Activated CD4-positive, alpha-beta memory T cell treated with anti-CD3 and anti-CD28 coated beads for 36 hours (primary cell): ENCODE data around the gene SLC25A13. TPM values are rescaled to one million over a fixed set of nuclear protein-coding genes. Genes with fewer than 3 reads are reported as not detected.
"Not testable (repeated sequence)": the region's sequence is repeated elsewhere in the genome, so short reads cannot be mapped to it uniquely, and the experiment has no call there.

Source experiments
- CTCF ChIA-PET: fragments of 350-600 bp; sonication (Branson Sonifier 250); formaldehyde crosslinking; loops from one replicate; lab custom pipeline; 2021; ENCODE audit warnings: antibody characterized with exemption, inconsistent platforms; lab: Charles Lee
- POLR2A ChIA-PET: fragments of 350-600 bp; sonication (Branson Sonifier 250); formaldehyde crosslinking; loops from one replicate; lab custom pipeline; 2021; ENCODE audit warnings: antibody characterized with exemption; lab: Charles Lee
- DNase-seq: peaks from one replicate; pipeline ENCODE4 v3.0.0-alpha.2; 2020
- H3K27ac Mint-ChIP-seq: one replicate; pipeline ENCODE4 v1.8.0; 2021; ENCODE audit warnings: mixed read lengths
- H3K27me3 Mint-ChIP-seq: one replicate; pipeline ENCODE4 v1.8.0; 2021; ENCODE audit warnings: mixed read lengths
- H3K36me3 Mint-ChIP-seq: one replicate; pipeline ENCODE4 v1.8.0; 2021; ENCODE audit warnings: mixed read lengths
- H3K4me1 Mint-ChIP-seq: one replicate; pipeline ENCODE4 v1.8.0; 2021; ENCODE audit warnings: low read depth, mixed read lengths
- H3K4me3 Mint-ChIP-seq: one replicate; pipeline ENCODE4 v1.8.0; 2021; ENCODE audit warnings: mild to moderate bottlenecking, mixed read lengths
- H3K9me3 Mint-ChIP-seq: one replicate; pipeline ENCODE4 v1.8.0; 2021; ENCODE audit warnings: mixed read lengths
- intact Hi-C: fragments of 100-400 bp; cut with micrococcal nuclease; formaldehyde crosslinking; loops from one replicate; pipeline ENCODE4 v1.15.1; 2023
- total RNA-seq, 2 experiments: library from RNA; stranded (reverse); gene quantifications; one replicate each; pipeline ENCODE4 v1.2.3, GENCODE V29; 2021

The SLC25A13 gene
- total RNA-seq, 2 experiments from 2014 or later = 7.5 to 7.9 TPM

- DNase-seq = no peak
- H3K27ac Mint-ChIP-seq = no peak overlapping the region
- peaks cover 53% of the 10 kb centered on the region for H3K4me1 Mint-ChIP-seq
- ChIA-PET POLR2A (no interaction called here), CTCF (no interaction called here)
- H3K9me3 Mint-ChIP-seq = no peaks in the 10 kb centered on the region
- peaks cover 19% of the 10 kb centered on the region for H3K36me3 Mint-ChIP-seq
- intact Hi-C loops = no loop called here
- no peak overlapping the region for H3K4me3 Mint-ChIP-seq
- no peaks in the 10 kb centered on the region for H3K27me3 Mint-ChIP-seq
Measured at GRCh38 chr7:96306385-96307125, 15.3 kb downstream of the SLC25A13 start.

DNA sequence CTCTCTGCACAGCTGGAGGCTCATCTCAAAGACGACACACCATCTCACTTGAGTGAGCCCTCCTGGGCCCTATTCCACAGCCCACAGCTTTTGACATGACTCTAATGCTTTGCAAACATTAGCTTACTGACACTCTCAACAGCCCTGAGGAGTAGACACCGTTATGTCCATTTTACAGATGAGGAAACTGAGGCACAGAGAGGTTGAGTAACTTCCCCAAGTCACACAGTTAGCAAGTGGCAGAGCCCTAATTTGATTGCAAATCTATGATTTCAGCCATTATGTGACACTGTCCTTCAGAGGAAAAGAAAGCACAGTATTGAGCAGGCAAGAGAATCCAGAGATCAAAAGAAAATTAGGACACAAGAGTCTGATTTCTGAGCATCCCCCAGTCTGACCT, 16.0 kb downstream of the SLC25A13 start:
- ChIA-PET CTCF (no interaction called here), POLR2A (no interaction called here)
- no peak overlapping the region for H3K27ac Mint-ChIP-seq
- no peak for DNase-seq
- H3K36me3 Mint-ChIP-seq = peaks cover 19% of the 10 kb centered on the region
- no peaks in the 10 kb centered on the region for H3K9me3 Mint-ChIP-seq
- H3K27me3 Mint-ChIP-seq = no peaks in the 10 kb centered on the region
- peaks cover 50% of the 10 kb centered on the region for H3K4me1 Mint-ChIP-seq
- intact Hi-C loops = no loop called here
- H3K4me3 Mint-ChIP-seq = no peak overlapping the region

- Mint-ChIP-seq H3K36me3 (peaks cover 12% of the 10 kb centered on the region), H3K4me1 (peaks cover 52% of the 10 kb centered on the region), H3K27me3 (no peaks in the 10 kb centered on the region), H3K9me3 (no peaks in the 10 kb centered on the region), H3K4me3 (no peak overlapping the region), H3K27ac (peak overlapping the region; percentile 71)
- POLR2A ChIA-PET = interaction anchor here (0.9 to 3.4 kb wide), 5 partner anchors 16 to 28 kb away, joined by 3 to 20 read pairs (median 6); partner anchors contain the start of gene SLC25A13
- intact Hi-C loops = loop anchor here (1.0 to 5.0 kb wide), 4 partner anchors 16 to 533 kb away; no protein-coding TSS in a partner anchor
- DNase-seq = no peak
- CTCF ChIA-PET = no interaction called here
Measured at GRCh38 chr7:96304573-96304972, 17.3 kb downstream of the SLC25A13 start.

GRCh38 chr7:96303686-96304443, 18.0 kb downstream of the SLC25A13 start:
- Mint-ChIP-seq H3K27ac (peak overlapping the region; percentile 71), H3K36me3 (peaks cover 8% of the 10 kb centered on the region), H3K9me3 (no peaks in the 10 kb centered on the region), H3K27me3 (no peaks in the 10 kb centered on the region), H3K4me3 (peak overlapping the region; percentile 23), H3K4me1 (peaks cover 52% of the 10 kb centered on the region)
- CTCF ChIA-PET = no interaction called here
- intact Hi-C loops = loop anchor here (1.0 to 5.0 kb wide), 4 partner anchors 16 to 533 kb away; no protein-coding TSS in a partner anchor
- no peak for DNase-seq
- POLR2A ChIA-PET = interaction anchor here (0.9 to 3.4 kb wide), 5 partner anchors 16 to 27 kb away, joined by 3 to 20 read pairs (median 6); partner anchors contain the start of gene SLC25A13

DNA sequence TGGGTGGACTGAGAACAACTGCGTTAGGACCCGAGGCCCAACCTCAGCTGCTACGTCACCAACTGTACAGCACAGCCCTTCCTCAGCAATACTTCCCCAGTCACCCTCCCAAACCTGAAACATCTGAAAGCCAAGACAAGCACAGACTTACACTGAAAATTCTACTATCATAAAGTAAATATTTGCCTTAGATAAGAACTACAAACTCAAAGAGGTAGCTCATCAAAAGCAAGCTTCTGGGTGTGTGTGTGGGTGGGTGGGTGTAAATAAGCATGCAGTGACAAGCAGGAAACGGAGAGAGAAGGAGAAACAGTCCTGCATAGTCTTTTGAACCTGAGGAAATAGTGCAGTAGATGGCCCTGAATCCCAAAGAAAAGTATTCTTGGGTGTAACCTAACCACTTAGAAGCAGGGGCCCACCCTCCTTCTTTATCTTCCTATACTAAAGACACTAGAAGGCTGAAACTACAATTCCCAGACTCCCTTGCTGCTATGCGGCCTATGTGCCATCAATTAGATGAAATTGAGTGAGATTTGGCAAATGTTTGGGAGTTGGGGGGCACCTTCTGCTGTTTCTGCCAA, 18.7 kb downstream of the SLC25A13 start:
- Mint-ChIP-seq H3K27me3 (no peaks in the 10 kb centered on the region), H3K4me1 (peaks cover 46% of the 10 kb centered on the region), H3K36me3 (peaks cover 6% of the 10 kb centered on the region), H3K4me3 (no peak overlapping the region), H3K27ac (peak overlapping the region; percentile 25), H3K9me3 (no peaks in the 10 kb centered on the region)
- DNase-seq = no peak
- intact Hi-C loops = loop anchor here (5.0 kb wide), 1 partner anchor 194 kb away; no protein-coding TSS in a partner anchor
- ChIA-PET CTCF (no interaction called here), POLR2A (interaction anchor here (1.6 to 3.4 kb wide), 2 partner anchors 16 to 18 kb away, joined by 6 to 20 read pairs; no protein-coding TSS in a partner anchor)

DNA sequence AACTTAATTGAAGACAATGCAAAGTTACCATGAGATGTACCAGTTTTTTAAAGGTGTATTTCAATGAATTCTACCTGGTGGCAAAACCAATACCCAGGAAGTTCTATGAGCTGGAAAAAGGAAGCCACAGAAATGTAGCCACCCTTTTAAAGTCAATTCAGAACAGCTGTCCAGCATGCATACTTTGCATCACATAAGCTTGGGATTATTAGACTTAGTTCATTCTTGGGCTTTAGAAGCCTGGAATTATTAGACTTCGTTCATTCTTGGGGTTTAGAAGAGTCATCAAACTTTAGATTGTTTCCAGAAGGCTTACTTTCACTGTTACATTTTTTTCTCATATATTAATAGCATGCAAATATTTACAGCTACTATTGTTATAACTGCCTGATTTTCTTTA, 20.9 kb downstream of the SLC25A13 start:
- intact Hi-C loops = loop anchor here (5.0 kb wide), 1 partner anchor 196 kb away; no protein-coding TSS in a partner anchor
- Mint-ChIP-seq H3K27ac (no peak overlapping the region), H3K27me3 (no peaks in the 10 kb centered on the region), H3K36me3 (peaks cover 4% of the 10 kb centered on the region), H3K9me3 (no peaks in the 10 kb centered on the region), H3K4me3 (no peak overlapping the region), H3K4me1 (peaks cover 43% of the 10 kb centered on the region)
- ChIA-PET CTCF (no interaction called here), POLR2A (no interaction called here)
- DNase-seq = no peak

- intact Hi-C loops = loop anchor here (5.0 kb wide), 1 partner anchor 197 kb away; no protein-coding TSS in a partner anchor
Measured at GRCh38 chr7:96300502-96300901, 21.4 kb downstream of the SLC25A13 start.

GRCh38 chr7:96299496-96299895, 22.4 kb downstream of the SLC25A13 start:
- Mint-ChIP-seq H3K9me3 (no peaks in the 10 kb centered on the region), H3K36me3 (peaks cover 11% of the 10 kb centered on the region), H3K4me3 (no peak overlapping the region), H3K27me3 (no peaks in the 10 kb centered on the region), H3K4me1 (peaks cover 30% of the 10 kb centered on the region), H3K27ac (no peak overlapping the region)
- ChIA-PET POLR2A (no interaction called here), CTCF (no interaction called here)
- no peak for DNase-seq
- intact Hi-C loops = no loop called here

More at GRCh38 chr7:96300502-96300901, 21.4 kb downstream of the SLC25A13 start:
- DNase-seq = no peak
- ChIA-PET CTCF (no interaction called here), POLR2A (no interaction called here)
- H3K36me3 Mint-ChIP-seq = peaks cover 5% of the 10 kb centered on the region
- no peak overlapping the region for H3K4me3 Mint-ChIP-seq
- no peak overlapping the region for H3K27ac Mint-ChIP-seq
- H3K4me1 Mint-ChIP-seq = peaks cover 38% of the 10 kb centered on the region
- H3K27me3 Mint-ChIP-seq = no peaks in the 10 kb centered on the region
- H3K9me3 Mint-ChIP-seq = no peaks in the 10 kb centered on the region

GRCh38 chr7:96297876-96298275, 24.0 kb downstream of the SLC25A13 start:
- POLR2A ChIA-PET = no interaction called here
- intact Hi-C loops = no loop called here
- Mint-ChIP-seq H3K4me1 (peaks cover 13% of the 10 kb centered on the region), H3K27ac (no peak overlapping the region), H3K36me3 (peaks cover 20% of the 10 kb centered on the region), H3K9me3 (peaks cover 7% of the 10 kb centered on the region), H3K27me3 (no peaks in the 10 kb centered on the region), H3K4me3 (no peak overlapping the region)
- DNase-seq = no peak
- CTCF ChIA-PET = no interaction called here

- H3K4me3 Mint-ChIP-seq, H3K9me3 Mint-ChIP-seq, CTCF ChIA-PET, H3K27ac Mint-ChIP-seq, DNase-seq, POLR2A ChIA-PET, intact Hi-C loops, H3K27me3 Mint-ChIP-seq: not testable (repeated sequence)
- Mint-ChIP-seq H3K36me3 (peaks cover 23% of the 10 kb centered on the region), H3K4me1 (peaks cover 10% of the 10 kb centered on the region)
Measured at GRCh38 chr7:96297446-96297845, 24.5 kb downstream of the SLC25A13 start.

DNA sequence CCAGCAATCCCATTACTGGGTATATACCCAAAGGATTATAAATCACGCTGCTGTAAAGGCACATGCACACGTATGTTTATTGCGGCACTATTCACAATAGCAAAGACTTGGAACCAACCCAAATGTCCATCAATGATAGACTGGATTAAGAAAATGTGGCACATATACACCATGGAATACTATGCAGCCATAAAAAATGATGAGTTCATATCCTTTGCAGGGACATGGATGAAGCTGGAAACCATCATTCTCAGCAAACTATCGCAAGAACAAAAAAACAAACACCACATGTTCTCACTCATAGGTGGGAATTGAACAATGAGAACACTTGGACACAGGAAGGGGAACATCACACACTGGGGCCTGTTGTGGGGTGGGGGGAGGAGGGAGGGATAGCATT, 28.0 kb downstream of the SLC25A13 start:
- POLR2A ChIA-PET, H3K4me3 Mint-ChIP-seq, intact Hi-C loops, H3K27ac Mint-ChIP-seq, H3K27me3 Mint-ChIP-seq, CTCF ChIA-PET, H3K4me1 Mint-ChIP-seq, DNase-seq: not testable (repeated sequence)
- H3K9me3 Mint-ChIP-seq = peaks cover 14% of the 10 kb centered on the region
- H3K36me3 Mint-ChIP-seq = peaks cover 29% of the 10 kb centered on the region

GRCh38 chr7:96287559-96287958, 34.3 kb downstream of the SLC25A13 start:
- H3K9me3 Mint-ChIP-seq = peaks cover 5% of the 10 kb centered on the region
- no peak overlapping the region for H3K27ac Mint-ChIP-seq
- ChIA-PET CTCF (no interaction called here), POLR2A (interaction anchor here (1.7 kb wide), 1 partner anchor 17 kb away, joined by 6 read pairs; no protein-coding TSS in a partner anchor)
- no peak for DNase-seq
- H3K36me3 Mint-ChIP-seq = peaks cover 16% of the 10 kb centered on the region
- H3K4me1 Mint-ChIP-seq = peaks cover 46% of the 10 kb centered on the region
- no peaks in the 10 kb centered on the region for H3K27me3 Mint-ChIP-seq
- H3K4me3 Mint-ChIP-seq = no peak overlapping the region
- intact Hi-C loops = no loop called here
